Transverse colon (tissue), 4 donors: Measurements from ENCODE around the gene DYNC1H1. TPM values are rescaled to one million over a fixed set of nuclear protein-coding genes. Genes with fewer than 3 reads are reported as not detected.
"Not testable (repeated sequence)": the region's sequence is repeated elsewhere in the genome, so short reads cannot be mapped to it uniquely, and the experiment has no call there.

Experiments used
- DNase-seq: peaks from one replicate; pipeline ENCODE4 v3.0.0-alpha.2; 2019
- H3K27ac ChIP-seq, 4 donors: fragments of 200-600 bp; sonication (generic); 2 replicates each; pipeline ENCODE4 v1.5.1; 2016 to 2018; ENCODE audit warnings: inconsistent platforms in 4 of 4
- H3K27me3 ChIP-seq: fragments of 200-600 bp; sonication (generic); 2 replicates; pipeline ENCODE4 v1.5.1; 2017; ENCODE audit warnings: inconsistent platforms
- H3K36me3 ChIP-seq, 4 donors: fragments of 200-600 bp; sonication (generic); 2 replicates each; pipeline ENCODE4 v1.5.1; 2017 to 2019; ENCODE audit warnings: inconsistent platforms in 4 of 4
- H3K4me1 ChIP-seq, 4 donors: fragments of 200-600 bp; sonication (generic); 2 replicates each; pipeline ENCODE4 v1.5.1; 2017 to 2020; ENCODE audit warnings: inconsistent platforms in 4 of 4
- H3K4me3 ChIP-seq, 4 donors: fragments of 200-600 bp; sonication (generic); 1 replicate in 1 of 4; 2 replicates in 3 of 4; pipeline versions ENCODE4 v1.5.1 to v1.6.1; 2017 to 2019; ENCODE audit warnings: inconsistent platforms in 4 of 4
- H3K9me3 ChIP-seq, 2 donors: fragments of 200-600 bp; sonication (generic); 2 replicates each; pipeline ENCODE4 v1.5.1; 2017 to 2019; ENCODE audit warnings: inconsistent platforms in 2 of 2
- CTCF ChIP-seq, 5 experiments: fragments of 200-600 bp in 3 of 5; fragments of 450-650 bp in 2 of 5; sonication (generic) in 3 of 5; IDR thresholded peaks; 1 replicate in 2 of 5; 2 replicates in 3 of 5; pipeline ENCODE4 v1.5.1; 2016 to 2017; ENCODE audit warnings: antibody characterized with exemption in 5 of 5, inconsistent platforms in 3 of 5, mild to moderate bottlenecking in 2 of 5, moderate library complexity in 1 of 5
- EP300 ChIP-seq: sonication (generic); formaldehyde crosslinking; IDR thresholded peaks from one replicate; pipeline ENCODE4 v1.6.1; 2017; ENCODE audit warnings: antibody characterized with exemption, low read depth
- POLR2A ChIP-seq: fragments of 450-650 bp; IDR thresholded peaks from one replicate; pipeline ENCODE4 v1.6.1; 2016; ENCODE audit warnings: antibody characterized with exemption, mild to moderate bottlenecking, moderate library complexity
- POLR2AphosphoS5 ChIP-seq, 3 donors: sonication (generic); formaldehyde crosslinking; IDR thresholded peaks; one replicate each; pipeline ENCODE4 v1.6.1; 2016; ENCODE audit warnings: antibody characterized with exemption in 3 of 3
- WGBS, 2 donors: methylation state at CpG; one replicate each; pipeline ENCODE4 v1.1.5; 2018; ENCODE audit warnings: low coverage in 1 of 2; 5-methylcytosine and 5-hydroxymethylcytosine counted together
- in situ Hi-C, 4 donors: fragments of 200-750 bp; cut with MboI; loops; one replicate each; pipeline versions ENCODE4 v1.15.0 to v1.15.1; 2017; ENCODE audit warnings: low sequenced_read_pairs in 3 of 4, low pct_ligation_motif_present in 1 of 4, low pct_unique_long_range_greater_than_20kb in 1 of 4
- intact Hi-C: fragments of 100-400 bp; cut with DNase I; formaldehyde crosslinking; loops from one replicate; pipeline ENCODE4 v1.15.1; 2023; ENCODE audit warnings: low total_unique reads
- total RNA-seq, 4 donors: library from RNA; depleted of rRNA; stranded (reverse); fragments of >200 nt; gene quantifications; one replicate each; pipeline ENCODE4 v1.1.0, GENCODE V29; 2016

DYNC1H1 gene
- total RNA-seq, 4 donors from 2014 or later = 471 to 647 (median 482) TPM

- Histone ChIP-seq H3K36me3 (peaks cover 0 to 68% (median 28%) of the 10 kb centered on the region in 4 donors), H3K4me3 (no peak overlapping the region), H3K9me3 (no peaks in the 10 kb centered on the region), H3K27ac (peak overlapping the region; percentile 22 to 73 (median 49)), H3K4me1 (peaks cover 0 to 11% (median 0%) of the 10 kb centered on the region in 4 donors), H3K27me3 (no peaks in the 10 kb centered on the region)
- DNase-seq = no peak
- in situ Hi-C loops = no loop called here
- TF ChIP-seq POLR2A (no peak), CTCF (IDR thresholded peaks at IDR 0.05) (no peak), EP300 (no peak), POLR2AphosphoS5 (IDR thresholded peaks at IDR 0.05) (no peak)
- intact Hi-C loops = no loop called here
- WGBS, 2 donors = 83 to 90% methylated on average over 9 to 10 of the region's 10 CpGs
Observed at GRCh38 chr14:101980251-101980650, 15.9 kb downstream of the DYNC1H1 start.

GRCh38 chr14:101980700-101981099 is 16.3 kb downstream of the DYNC1H1 start:
- peak; percentile 9 to 44 (median 43) for TF ChIP-seq POLR2AphosphoS5 (IDR thresholded peaks at IDR 0.05)
- TF ChIP-seq POLR2A = no peak
- Histone ChIP-seq H3K27ac (peak overlapping the region; percentile 45 to 73 (median 49)), H3K4me3 (no peak overlapping the region), H3K36me3 (peaks cover 0 to 73% (median 30%) of the 10 kb centered on the region in 4 donors), H3K27me3 (no peaks in the 10 kb centered on the region), H3K4me1 (peaks cover 0 to 11% (median 0%) of the 10 kb centered on the region in 4 donors), H3K9me3 (no peaks in the 10 kb centered on the region)
- intact Hi-C loops (no loop called here), in situ Hi-C loops (no loop called here)
- 16% methylated on average over 2 of the region's 2 CpGs; no CpG with 5 or more reads in 1 of the 2 donors for WGBS, 2 donors
- peak; percentile 49 for DNase-seq

GRCh38 chr14:101982621-101983020 is 18.2 kb downstream of the DYNC1H1 start:
- no peaks in the 10 kb centered on the region for H3K9me3 ChIP-seq
- no peak for DNase-seq
- intact Hi-C loops = no loop called here
- no peak overlapping the region for H3K27ac ChIP-seq
- TF ChIP-seq CTCF (IDR thresholded peaks at IDR 0.05) (no peak), POLR2A (no peak), POLR2AphosphoS5 (IDR thresholded peaks at IDR 0.05) (no peak), EP300 (no peak)
- no peaks in the 10 kb centered on the region for H3K27me3 ChIP-seq
- peaks cover 0 to 76% (median 34%) of the 10 kb centered on the region in 4 donors for H3K36me3 ChIP-seq
- H3K4me1 ChIP-seq = peaks cover 0 to 11% (median 0%) of the 10 kb centered on the region in 4 donors
- WGBS, 2 donors = 83 to 93% methylated on average over 6 of the region's 6 CpGs
- in situ Hi-C loops = no loop called here
- H3K4me3 ChIP-seq = no peak overlapping the region

GRCh38 chr14:101984831-101985230 is 20.5 kb downstream of the DYNC1H1 start:
- intact Hi-C loops, in situ Hi-C loops, H3K4me3 ChIP-seq, H3K27me3 ChIP-seq, DNase-seq, H3K27ac ChIP-seq, H3K9me3 ChIP-seq: not testable (repeated sequence)
- 93 to 97% methylated on average over 8 to 12 of the region's 12 CpGs for WGBS, 2 donors
- H3K4me1 ChIP-seq = peaks cover 0 to 11% (median 0%) of the 10 kb centered on the region in 4 donors
- H3K36me3 ChIP-seq = peaks cover 0 to 86% (median 42%) of the 10 kb centered on the region in 4 donors

- Histone ChIP-seq H3K27ac (no peak overlapping the region), H3K4me3 (no peak overlapping the region), H3K36me3 (peaks cover 0 to 86% (median 38%) of the 10 kb centered on the region in 4 donors), H3K4me1 (peaks cover 0 to 4% (median 0%) of the 10 kb centered on the region in 4 donors), H3K9me3 (no peaks in the 10 kb centered on the region), H3K27me3 (no peaks in the 10 kb centered on the region)
- TF ChIP-seq CTCF (IDR thresholded peaks at IDR 0.05) (no peak), POLR2AphosphoS5 (IDR thresholded peaks at IDR 0.05) (no peak), EP300 (no peak), POLR2A (no peak)
- WGBS, 2 donors = 92 to 98% methylated on average over 8 to 16 of the region's 16 CpGs
- intact Hi-C loops = no loop called here
- no peak for DNase-seq
- in situ Hi-C loops = no loop called here
Observed at GRCh38 chr14:101985957-101986356, 21.6 kb downstream of the DYNC1H1 start.
